Measurements from ENCODE around the gene ARID5B. TPM values are rescaled to one million over a fixed set of nuclear protein-coding genes. Genes with fewer than 3 reads are reported as not detected.

The ARID5B gene
- total and polyA plus RNA-seq, 2 donors (not counting 1 experiment from before 2014, with no cell fraction given), result 22.4 to 237 TPM

DNA sequence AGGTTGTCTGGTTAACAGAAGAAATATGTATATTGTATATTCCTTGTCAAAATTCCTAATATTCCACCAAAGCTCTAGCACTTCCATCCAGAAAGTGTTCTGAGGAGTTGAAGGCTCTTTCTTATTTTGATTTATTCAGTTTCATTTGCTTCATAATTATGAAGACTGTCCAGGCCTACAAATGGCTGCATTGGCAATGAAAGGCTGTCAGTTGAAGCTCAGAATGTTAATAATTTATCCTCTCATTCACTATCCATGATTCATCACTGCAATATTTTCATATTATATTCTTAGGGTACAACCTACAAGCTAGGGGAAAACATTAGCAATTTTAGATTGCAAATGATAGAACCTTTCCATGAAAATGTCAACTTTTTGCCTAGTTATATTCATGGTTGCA lies 57.3 kb downstream of the ARID5B start:
- Histone ChIP-seq H3K9me3 (ENCODE audit: control extremely low read depth in 1 of 3, control insufficient read depth in 2 of 3, insufficient read depth in 1 of 3, low read length in 2 of 3) (peaks cover 0 to 4% (median 0%) of the 10 kb centered on the region in 3 donors), H3K4me1 (ENCODE audit: control insufficient read depth in 2 of 2, insufficient read depth in 2 of 2, low read length in 2 of 2) (peaks cover 75 to 81% of the 10 kb centered on the region in 2 donors), H3K79me2 (ENCODE audit: control insufficient read depth, insufficient read depth, low read length) (peaks cover 94% of the 10 kb centered on the region), H4K20me1 (ENCODE audit: control insufficient read depth, insufficient read depth, low read length, poor library complexity, severe bottlenecking) (no peaks in the 10 kb centered on the region), H3K9ac (ENCODE audit: low read length) (no peak overlapping the region), H3K36me3 (replicated peaks in 1 of 2; ENCODE audit: control extremely low read depth in 1 of 2, control insufficient read depth in 1 of 2, extremely low read depth in 1 of 2, insufficient read depth in 2 of 2, low read length in 1 of 2) (peaks cover 0 to 44% of the 10 kb centered on the region in 2 experiments), H3K27ac (ENCODE audit: low read length in 2 of 2) (peak overlapping the region; percentile 7 to 69), H3K27me3 (replicated peaks in 1 of 4; ENCODE audit: control extremely low read depth in 1 of 4, control insufficient read depth in 3 of 4, insufficient read depth in 4 of 4, low read length in 3 of 4) (no peaks in the 10 kb centered on the region), H3K4me3 (ENCODE audit: control extremely low read depth in 1 of 5, extremely low read depth in 1 of 5, insufficient read depth in 1 of 5, low read depth in 2 of 5, low read length in 4 of 5) (no peak overlapping the region), H2AFZ (ENCODE audit: insufficient read depth, low read depth, low read length, poor library complexity, severe bottlenecking) (no peak overlapping the region), H3K4me2 (replicated peaks; ENCODE audit: low read depth, low read length, poor library complexity, severe bottlenecking) (no peak overlapping the region)
- Mint-ChIP-seq H3K4me3 (no peak overlapping the region), H3K27ac (peak overlapping the region; percentile 47), H3K9me3 (ENCODE audit: insufficient read depth) (no peaks in the 10 kb centered on the region), H3K27me3 (no peaks in the 10 kb centered on the region), H3K4me1 (peaks cover 80% of the 10 kb centered on the region)
- ChIA-PET CTCF (interaction anchor here (0.9 to 1.2 kb wide), 3 partner anchors 14 to 79 kb away, joined by 3 read pairs; no protein-coding TSS in a partner anchor), POLR2A (no interaction called here)
- intact Hi-C loops (cut with micrococcal nuclease), result loop anchor here (2.0 kb wide), 1 partner anchor 18 kb away; no protein-coding TSS in a partner anchor
- DNase-seq (no peak), ATAC-seq (ENCODE audit: low read depth) (no peak)
- TF ChIP-seq EZH2 (IDR thresholded peaks at IDR 0.05; ENCODE audit: borderline replicate concordance, insufficient read depth, low read depth, low read length, poor library complexity, severe bottlenecking) (no peak), CTCF (IDR thresholded peaks at IDR 0.05) (no peak)

DNA sequence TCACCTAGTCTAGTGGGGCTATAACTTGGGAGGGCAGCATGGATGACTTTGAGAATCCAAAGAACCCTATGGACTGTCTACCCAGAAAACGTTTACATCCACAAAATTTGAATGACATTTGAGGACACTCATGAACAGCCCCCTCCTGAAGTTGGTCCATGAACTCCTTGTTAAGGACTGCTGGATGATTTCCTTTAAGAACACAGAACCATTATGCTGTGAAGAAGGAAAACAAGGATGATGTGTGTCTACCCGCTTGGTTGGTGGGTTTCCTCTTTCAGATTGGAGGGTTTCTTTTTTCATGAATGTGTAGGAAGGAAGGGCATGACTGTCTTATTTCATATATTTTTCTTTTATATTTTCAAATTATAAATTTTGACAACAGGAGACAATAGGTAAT lies 58.3 kb downstream of the ARID5B start:
- H4K20me1 ChIP-seq (ENCODE audit: control insufficient read depth, insufficient read depth, low read length, poor library complexity, severe bottlenecking), result no peaks in the 10 kb centered on the region
- no peaks in the 10 kb centered on the region for H3K27me3 Mint-ChIP-seq
- H3K36me3 ChIP-seq (replicated peaks in 1 of 2; ENCODE audit: control extremely low read depth in 1 of 2, control insufficient read depth in 1 of 2, extremely low read depth in 1 of 2, insufficient read depth in 2 of 2, low read length in 1 of 2), result peaks cover 0 to 40% of the 10 kb centered on the region in 2 experiments
- ChIA-PET POLR2A (no interaction called here), CTCF (interaction anchor here (0.9 to 1.2 kb wide), 2 partner anchors 15 to 78 kb away, joined by 3 read pairs; no protein-coding TSS in a partner anchor)
- intact Hi-C loops (cut with micrococcal nuclease), result loop anchor here (2.0 to 5.0 kb wide), 3 partner anchors 15 to 42 kb away; no protein-coding TSS in a partner anchor
- H3K9me3 ChIP-seq (ENCODE audit: control extremely low read depth in 1 of 3, control insufficient read depth in 2 of 3, insufficient read depth in 1 of 3, low read length in 2 of 3), result peaks cover 0 to 4% (median 0%) of the 10 kb centered on the region in 3 donors
- H3K9ac ChIP-seq (ENCODE audit: low read length), result no peak overlapping the region
- no peak for TF ChIP-seq CTCF (IDR thresholded peaks at IDR 0.05)
- TF ChIP-seq EZH2 (IDR thresholded peaks at IDR 0.05; ENCODE audit: borderline replicate concordance, insufficient read depth, low read depth, low read length, poor library complexity, severe bottlenecking), result no peak
- ATAC-seq (ENCODE audit: low read depth) (no peak), DNase-seq (no peak)
- H2AFZ ChIP-seq (ENCODE audit: insufficient read depth, low read depth, low read length, poor library complexity, severe bottlenecking), result no peak overlapping the region
- peak overlapping the region; percentile 57 for H3K4me2 ChIP-seq (replicated peaks; ENCODE audit: low read depth, low read length, poor library complexity, severe bottlenecking)
- H3K27ac ChIP-seq (ENCODE audit: low read length in 2 of 2), result peak overlapping the region; percentile 5 to 69
- peaks cover 85% of the 10 kb centered on the region for H3K4me1 Mint-ChIP-seq
- peak overlapping the region; percentile 46 for H3K4me3 Mint-ChIP-seq
- H3K27ac Mint-ChIP-seq, result peak overlapping the region; percentile 37
- peaks cover 95% of the 10 kb centered on the region for H3K79me2 ChIP-seq (ENCODE audit: control insufficient read depth, insufficient read depth, low read length)
- no peaks in the 10 kb centered on the region for H3K9me3 Mint-ChIP-seq (ENCODE audit: insufficient read depth)
- H3K4me3 ChIP-seq (ENCODE audit: control extremely low read depth in 1 of 5, extremely low read depth in 1 of 5, insufficient read depth in 1 of 5, low read depth in 2 of 5, low read length in 4 of 5), result no peak overlapping the region
- WGBS (ENCODE audit: insufficient coverage), result no CpG with 5 or more reads among the region's 2 CpGs
- H3K27me3 ChIP-seq (replicated peaks in 1 of 4; ENCODE audit: control extremely low read depth in 1 of 4, control insufficient read depth in 3 of 4, insufficient read depth in 4 of 4, low read length in 3 of 4), result no peaks in the 10 kb centered on the region
- H3K4me1 ChIP-seq (ENCODE audit: control insufficient read depth in 2 of 2, insufficient read depth in 2 of 2, low read length in 2 of 2), result peaks cover 77 to 80% of the 10 kb centered on the region in 2 donors

Data from B cell (primary cell).